ENCODE results near the gene AUNIP.

The AUNIP gene

GRCh38 chr1:25784575-25785051 lies 74.6 kb downstream of the AUNIP start:
- Histone ChIP-seq H3K4me3 (ENCODE audit: low read depth, low read length) (no peak overlapping the region), H3K27ac (ENCODE audit: low read depth, low read length) (no peak overlapping the region), H3K27me3 (ENCODE audit: control insufficient read depth, insufficient read depth, low read length) (no peaks in the 10 kb centered on the region), H3K9me3 (ENCODE audit: control insufficient read depth, insufficient read depth, low read depth, low read length) (no peaks in the 10 kb centered on the region), H3K36me3 (ENCODE audit: control insufficient read depth, insufficient read depth, low read length) (no peaks in the 10 kb centered on the region), H3K4me1 (ENCODE audit: control insufficient read depth, insufficient read depth, low read length) (peaks cover 37% of the 10 kb centered on the region), H3K9ac (ENCODE audit: low read length) (no peak overlapping the region)
